HG02981 (cell line): ENCODE results near the gene SIX3.

ENCODE experiments used
- ATAC-seq: cut with Tn5 transposase; IDR thresholded peaks from one replicate; pipeline ENCODE4 v1.9.1; 2021; ENCODE audit warnings: mild to moderate bottlenecking, moderate library complexity; ENCODE audit not compliant: unreplicated experiment

Gene SIX3

DNA sequence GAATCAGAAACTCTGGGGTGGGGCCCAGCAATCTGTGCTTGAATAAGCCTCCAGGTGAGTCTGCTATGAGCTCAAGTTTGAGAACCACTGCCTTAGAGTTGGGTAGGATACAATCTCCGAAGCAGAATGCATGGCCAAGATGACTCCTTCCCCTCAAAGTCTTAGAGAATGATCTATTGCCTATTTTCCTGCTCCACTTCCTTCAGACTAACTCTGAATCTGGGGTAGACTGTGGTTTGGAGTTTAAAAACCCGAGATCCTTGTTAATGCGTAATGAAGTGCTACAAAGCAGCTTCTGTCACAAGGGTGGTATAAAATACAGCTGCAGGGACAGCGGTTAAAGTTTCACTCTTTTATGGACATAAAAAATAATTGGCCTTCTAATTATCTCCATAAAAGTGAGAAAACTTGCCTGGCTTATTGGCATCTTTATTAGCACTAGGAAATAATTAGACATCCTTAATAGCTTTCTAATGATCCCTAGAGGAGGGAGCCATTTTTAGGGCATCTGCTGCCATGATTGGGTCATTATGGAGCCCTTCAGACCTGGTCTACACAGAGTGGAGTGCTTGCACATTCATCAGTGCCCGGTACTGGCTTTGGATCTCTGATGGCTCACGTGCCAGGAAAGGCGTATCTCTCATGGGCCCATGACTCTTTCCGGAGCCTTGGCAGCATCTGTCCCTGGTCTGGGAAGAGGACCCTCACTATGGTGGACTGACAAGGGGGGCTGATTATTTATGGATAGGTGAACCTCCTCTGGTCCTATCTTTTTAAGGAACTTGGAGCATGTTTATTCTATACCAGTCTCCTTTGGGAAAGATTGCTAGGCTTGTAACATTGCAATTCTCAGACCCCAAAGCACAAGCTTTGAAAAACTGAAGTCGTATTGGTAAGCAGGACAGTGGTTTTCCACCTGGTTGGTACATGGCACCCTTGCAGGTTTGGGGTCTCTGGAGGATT is 39.5 kb downstream of the SIX3 start:
- no peak for ATAC-seq

DNA sequence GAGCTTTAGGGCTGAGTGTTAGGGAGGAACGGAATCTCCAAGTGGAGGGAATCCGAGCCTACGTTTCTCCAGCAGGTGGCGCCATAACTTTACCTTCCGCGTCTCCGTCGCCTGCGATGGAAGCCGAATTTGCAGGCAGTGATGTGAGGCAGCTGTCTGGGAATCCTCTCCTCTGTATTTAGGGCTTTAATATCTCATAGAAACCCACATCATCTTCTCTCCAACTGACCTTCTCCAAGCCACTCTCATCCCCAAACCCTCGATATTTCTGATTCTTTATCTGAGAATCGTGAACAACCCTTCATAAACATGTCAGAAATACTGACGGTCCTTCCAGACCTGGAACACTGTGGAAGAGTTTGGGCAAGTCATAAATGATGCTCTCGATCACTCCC is 40.2 kb downstream of the SIX3 start:
- ATAC-seq, result no peak

DNA sequence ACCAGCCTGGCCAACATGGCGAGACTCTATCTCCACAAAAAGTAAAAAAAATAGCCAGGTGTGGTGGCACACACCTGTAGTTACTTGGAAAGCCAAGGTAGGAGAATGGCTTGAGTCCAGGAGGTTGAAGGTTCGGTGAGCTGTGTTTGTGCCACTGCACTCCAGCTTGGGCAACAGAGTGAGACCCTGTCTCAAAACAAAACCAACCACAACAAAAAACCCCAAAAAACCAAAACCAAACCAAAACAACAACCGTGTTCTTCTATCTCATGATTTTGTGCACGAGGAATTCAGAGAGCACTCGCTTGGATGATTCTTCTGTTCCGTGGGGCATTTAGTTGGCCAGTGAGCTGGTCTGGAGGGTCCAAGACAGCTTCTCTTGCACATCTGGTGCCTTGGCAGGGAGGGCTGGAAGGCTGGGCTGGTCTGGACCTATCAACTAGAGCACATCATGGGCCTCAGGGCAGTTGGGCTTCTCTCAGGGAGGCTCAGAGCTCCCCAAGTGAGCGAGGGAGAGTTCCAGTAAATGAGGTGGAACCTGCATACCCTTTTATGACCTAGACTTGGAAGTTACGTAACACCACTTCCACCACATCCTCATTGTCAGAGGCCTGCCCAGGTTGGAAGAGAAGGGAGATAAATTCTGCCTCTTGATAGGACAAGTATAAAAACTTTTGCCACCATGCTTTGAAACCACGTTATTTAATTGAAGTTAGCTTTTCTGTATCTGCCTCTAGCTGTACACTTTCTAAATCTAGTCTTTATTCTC is 42.5 kb downstream of the SIX3 start:
- no peak for ATAC-seq

DNA sequence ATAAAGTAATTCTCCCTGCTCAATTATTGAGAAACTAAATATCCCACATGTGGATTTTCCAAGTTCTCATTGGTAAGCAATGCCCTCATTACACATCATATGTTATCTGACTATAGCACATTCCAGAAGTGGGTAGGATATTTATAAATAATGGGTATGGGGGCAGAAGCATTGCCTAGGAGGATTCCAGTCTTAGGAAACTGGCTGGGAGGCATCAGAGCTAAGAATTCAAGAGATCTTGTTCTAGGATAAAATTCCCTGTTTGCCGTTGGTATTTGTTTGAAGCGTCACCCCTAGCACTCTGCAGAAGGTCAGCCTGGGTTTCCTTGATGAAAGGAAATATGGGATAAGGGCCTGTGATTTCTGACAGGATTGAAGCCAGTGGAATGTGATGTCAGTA is 47.7 kb downstream of the SIX3 start:
- ATAC-seq, result no peak

DNA sequence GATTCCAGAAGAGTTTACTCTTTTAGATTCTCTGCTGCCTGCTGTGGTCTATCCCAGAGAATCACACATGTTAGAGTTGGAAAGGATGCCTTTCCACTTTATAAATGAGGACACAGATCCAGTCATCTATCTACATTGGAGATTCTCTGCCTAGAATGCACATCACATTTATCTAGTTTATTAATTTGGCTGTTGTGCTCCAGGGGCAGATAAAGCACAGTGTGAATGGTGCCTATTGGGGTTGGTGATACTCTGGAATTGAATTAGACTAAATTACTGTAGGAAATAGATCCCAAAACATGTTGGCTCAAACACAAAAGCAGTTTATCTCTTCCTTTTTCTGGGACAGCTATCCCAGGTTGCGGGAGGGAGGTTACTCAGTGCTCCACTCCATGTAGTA is 52.9 kb downstream of the SIX3 start:
- ATAC-seq, result no peak
